ENCODE data around the gene PRKCZ.

GRCh38 chr1:2109581-2110021 lies 59.4 kb downstream of the PRKCZ start:
- TF ChIP-seq CTCF (conservative IDR thresholded peaks at IDR 0.05 in 1 of 2, IDR thresholded peaks at IDR 0.05 in 1 of 2; ENCODE audit: low read depth in 1 of 2, low read length in 2 of 2) = no peak
- no peak for TF ChIP-seq EZH2 (IDR thresholded peaks at IDR 0.05; ENCODE audit: low read length, missing control alignments)
